Thoracic aorta (tissue), 2 donors: Measurements from ENCODE around the gene ZDHHC9. TPM values are rescaled to one million over a fixed set of nuclear protein-coding genes. Genes with fewer than 3 reads are reported as not detected.

Source experiments
- ATAC-seq: fragments of 150-250 bp; one replicate; pipeline ENCODE4 v1.8.0; 2017; ENCODE audit warnings: low read depth; ENCODE audit not compliant: insufficient number of reproducible peaks, low FRiP score
- DNase-seq: peaks from one replicate; pipeline ENCODE4 v3.0.0-alpha.2; 2020; ENCODE audit warnings: low spot score
- H3K27ac ChIP-seq, 2 donors: fragments of 200-600 bp; sonication (generic); 1 replicate in 1 of 2; 2 replicates in 1 of 2; pipeline ENCODE4 v1.5.1; 2016; ENCODE audit warnings: mild to moderate bottlenecking in 2 of 2, moderate library complexity in 2 of 2
- H3K27me3 ChIP-seq: fragments of 200-600 bp; sonication (generic); replicated peaks from 2 replicates; pipeline ENCODE4 v1.6.0; 2016; ENCODE audit warnings: mild to moderate bottlenecking; ENCODE audit not compliant: insufficient read depth
- H3K36me3 ChIP-seq: fragments of 200-600 bp; sonication (generic); one replicate; pipeline ENCODE4 v1.5.1; 2016
- H3K4me1 ChIP-seq, 2 donors: fragments of 200-600 bp; sonication (generic); 1 replicate in 1 of 2; 2 replicates in 1 of 2; pipeline versions ENCODE4 v1.5.1 to v1.6.0; 2016; ENCODE audit warnings: low read depth in 2 of 2, mild to moderate bottlenecking in 1 of 2; ENCODE audit not compliant: control insufficient read depth in 1 of 2
- H3K4me3 ChIP-seq: fragments of 200-600 bp; sonication (generic); 2 replicates; pipeline ENCODE4 v1.5.1; 2016; ENCODE audit warnings: mild to moderate bottlenecking
- H3K9me3 ChIP-seq: fragments of 200-600 bp; sonication (generic); 2 replicates; pipeline ENCODE4 v1.5.1; 2016
- CTCF ChIP-seq: fragments of 200-600 bp; sonication (generic); IDR thresholded peaks from one replicate; pipeline ENCODE4 v1.5.1; 2019; ENCODE audit warnings: antibody characterized with exemption
- total RNA-seq, 2 donors: library from RNA; depleted of rRNA; stranded (reverse); fragments of >200 nt; gene quantifications; one replicate each; pipeline versions ENCODE4 v1.1.0 to v1.2.3, GENCODE V29; 2016

The ZDHHC9 gene
- total RNA-seq, 2 donors from 2014 or later = 18.3 to 38.4 TPM

- ATAC-seq (no peak), DNase-seq (no peak)
- H3K9me3 ChIP-seq = no peaks in the 10 kb centered on the region
- H3K36me3 ChIP-seq = no peaks in the 10 kb centered on the region
- no peaks in the 10 kb centered on the region for H3K4me1 ChIP-seq
- H3K4me3 ChIP-seq = no peak overlapping the region
- H3K27me3 ChIP-seq = no peaks in the 10 kb centered on the region
- H3K27ac ChIP-seq = no peak overlapping the region
- no peak for TF ChIP-seq CTCF
These were observed 44.8 kb downstream of the ZDHHC9 start for GRCh38 chrX:129798888-129799287.

GRCh38 chrX:129798456-129798855 lies 45.2 kb downstream of the ZDHHC9 start:
- Histone ChIP-seq H3K36me3 (no peaks in the 10 kb centered on the region), H3K27ac (no peak overlapping the region), H3K4me1 (no peaks in the 10 kb centered on the region), H3K4me3 (no peak overlapping the region), H3K27me3 (no peaks in the 10 kb centered on the region), H3K9me3 (no peaks in the 10 kb centered on the region)
- no peak for TF ChIP-seq CTCF
- DNase-seq = no peak
- no peak for ATAC-seq

- no peak overlapping the region for H3K4me3 ChIP-seq
- DNase-seq = no peak
- H3K27me3 ChIP-seq = no peaks in the 10 kb centered on the region
- H3K27ac ChIP-seq = no peak overlapping the region
- no peaks in the 10 kb centered on the region for H3K36me3 ChIP-seq
- H3K9me3 ChIP-seq = no peaks in the 10 kb centered on the region
- ATAC-seq = no peak
- H3K4me1 ChIP-seq = no peaks in the 10 kb centered on the region
- TF ChIP-seq CTCF = no peak
These were observed 46.3 kb downstream of the ZDHHC9 start for GRCh38 chrX:129797251-129797906.

GRCh38 chrX:129795584-129795983 lies 48.1 kb downstream of the ZDHHC9 start:
- Histone ChIP-seq H3K4me3 (no peak overlapping the region), H3K27me3 (no peaks in the 10 kb centered on the region), H3K9me3 (no peaks in the 10 kb centered on the region), H3K27ac (no peak overlapping the region), H3K36me3 (no peaks in the 10 kb centered on the region), H3K4me1 (no peaks in the 10 kb centered on the region)
- ATAC-seq (no peak), DNase-seq (no peak)
- TF ChIP-seq CTCF = no peak

GRCh38 chrX:129793604-129794191 lies 50.0 kb downstream of the ZDHHC9 start:
- Histone ChIP-seq H3K27me3 (no peaks in the 10 kb centered on the region), H3K4me1 (no peaks in the 10 kb centered on the region), H3K4me3 (no peak overlapping the region), H3K9me3 (no peaks in the 10 kb centered on the region), H3K27ac (no peak overlapping the region), H3K36me3 (no peaks in the 10 kb centered on the region)
- DNase-seq = no peak
- TF ChIP-seq CTCF = no peak
- ATAC-seq = no peak
